ENCODE data around the gene MAP1LC3B. TPM values are rescaled to one million over a fixed set of nuclear protein-coding genes. Genes with fewer than 3 reads are reported as not detected.

The MAP1LC3B gene
- total and polyA plus RNA-seq, 2 of the 8 experiments (the other 6 are each of a cell fraction or from before 2014, with no cell fraction given) = 29.5 to 48.5 TPM

- Histone ChIP-seq H4K5ac (ENCODE audit: insufficient read length, low read depth, low read length) (no peak overlapping the region), H2BK15ac (ENCODE audit: low read length) (no peak overlapping the region), H4K91ac (replicated peaks; ENCODE audit: insufficient read length, low read length) (no peak overlapping the region), H3K9me3 (ENCODE audit: insufficient read depth in 2 of 2, low read depth in 1 of 2, low read length in 1 of 2) (no peaks in the 10 kb centered on the region), H2BK5ac (ENCODE audit: low read depth, low read length) (no peak overlapping the region), H4K8ac (ENCODE audit: extremely low read depth, insufficient read depth, low read length) (peak overlapping the region; percentile 80; the same call in 1 of the 2 replicates), H3K79me1 (ENCODE audit: low read depth, low read length) (peaks cover 7% of the 10 kb centered on the region), H2BK12ac (ENCODE audit: low read depth, low read length) (no peak overlapping the region), H3K9ac (replicated peaks in 1 of 4; ENCODE audit: extremely low read depth in 1 of 4, low read depth in 3 of 4, low read length in 3 of 4) (peak overlapping the region; percentile 21 to 89 (median 68)), H2BK120ac (replicated peaks; ENCODE audit: low read depth, low read length) (no peak overlapping the region), H3K23ac (ENCODE audit: insufficient read length) (no peak overlapping the region), H3K14ac (ENCODE audit: insufficient read length) (no peak overlapping the region), H3K4me3 (ENCODE audit: extremely low read depth in 1 of 4, insufficient read depth in 2 of 4, low read depth in 3 of 4, low read length in 4 of 4) (peak overlapping the region; percentile 64 to 84 (median 81)), H2AK5ac (ENCODE audit: low read depth, low read length) (no peak overlapping the region), H3K4me2 (ENCODE audit: insufficient read depth in 1 of 2, low read depth in 2 of 2, low read length in 2 of 2) (peak overlapping the region; percentile 81 to 97), H3K27me3 (replicated peaks in 1 of 4; ENCODE audit: control insufficient read depth in 3 of 4, extremely low read depth in 1 of 4, insufficient read depth in 3 of 4, low read length in 3 of 4) (no peaks in the 10 kb centered on the region), H2BK20ac (ENCODE audit: low read length) (no peak overlapping the region), H3K4ac (replicated peaks; ENCODE audit: insufficient read length, low read depth, low read length) (no peak overlapping the region), H3K18ac (ENCODE audit: extremely low read depth, low read length) (no peak overlapping the region), H3K36me3 (ENCODE audit: control insufficient read depth in 2 of 4, insufficient read depth in 4 of 4, low read length in 3 of 4) (no peaks in the 10 kb centered on the region), H3K27ac (ENCODE audit: low read depth, low read length) (peak overlapping the region; percentile 33; the same call in 1 of the 2 replicates), H3K4me1 (replicated peaks in 1 of 4; ENCODE audit: control insufficient read depth in 3 of 4, insufficient read depth in 4 of 4, low read length in 3 of 4) (peaks cover 1 to 6% (median 2%) of the 10 kb centered on the region in 4 experiments; a peak in 6 of 7 replicates), H2AFZ (ENCODE audit: low read length) (no peak overlapping the region), H3K79me2 (ENCODE audit: control insufficient read depth in 1 of 2, insufficient read depth in 2 of 2, low read length in 2 of 2) (peaks cover 0 to 40% of the 10 kb centered on the region in 2 experiments; a peak in 3 of 4 replicates), H3K23me2 (ENCODE audit: low read depth, low read length) (peaks cover 12% of the 10 kb centered on the region), H4K20me1 (replicated peaks in 1 of 2; ENCODE audit: control insufficient read depth in 1 of 2, insufficient read depth in 2 of 2, low read length in 2 of 2) (peaks cover 2 to 5% of the 10 kb centered on the region in 2 experiments), H3K56ac (replicated peaks; ENCODE audit: insufficient read length, low read depth, low read length) (peak overlapping the region; percentile 21)
- FAIRE-seq (no peak), DNase-seq (ENCODE audit: low read depth in 1 of 2, low spot score in 2 of 2) (peak in 1 of 2 experiments; percentile 80)
- WGBS, 2 experiments (ENCODE audit: extremely low coverage in 1 of 2, insufficient coverage in 1 of 2, insufficient read length in 1 of 2, insufficient replicate concordance in 2 of 2, low coverage in 1 of 2, low lambda C conversion rate in 2 of 2, missing lambda C conversion rate in 1 of 2) = 8% methylated on average over 37 of the region's 53 CpGs; no CpG with 5 or more reads in 1 of the 2 experiments
- ChIA-PET CTCF (ENCODE audit: partially characterized antibody) (interaction anchor here (1.3 to 1.8 kb wide), 2 partner anchors 66 to 267 kb away, joined by 4 to 6 read pairs; no protein-coding TSS in a partner anchor), POLR2A (ENCODE audit: partially characterized antibody) (interaction anchor here (0.6 to 4.4 kb wide), 6 partner anchors 9 to 104 kb away, joined by 3 to 31 read pairs (median 3); partner anchors contain the start of gene FBXO31)
- TF ChIP-seq CBX5 (IDR thresholded peaks at IDR 0.05; ENCODE audit: low read depth, low read length) (no peak), TAF1 (IDR thresholded peaks at IDR 0.05; ENCODE audit: low read depth, low read length) (peak; percentile 47; the same call in 1 of the 2 replicates), SIRT6 (IDR thresholded peaks at IDR 0.05; ENCODE audit: low read length) (no peak), HDAC2 (IDR thresholded peaks at IDR 0.05; ENCODE audit: borderline replicate concordance in 1 of 2, low read depth in 2 of 2, low read length in 2 of 2) (no peak), HDAC6 (IDR thresholded peaks at IDR 0.05; ENCODE audit: low read depth, low read length) (no peak), KDM5A (IDR thresholded peaks at IDR 0.05; ENCODE audit: low read length) (peak; percentile 24; the same call in 1 of the 2 replicates), KDM4A (IDR thresholded peaks at IDR 0.05; ENCODE audit: low read depth, low read length, severe bottlenecking) (peak; percentile 55)
- TF ChIP-seq, protein P1, sequence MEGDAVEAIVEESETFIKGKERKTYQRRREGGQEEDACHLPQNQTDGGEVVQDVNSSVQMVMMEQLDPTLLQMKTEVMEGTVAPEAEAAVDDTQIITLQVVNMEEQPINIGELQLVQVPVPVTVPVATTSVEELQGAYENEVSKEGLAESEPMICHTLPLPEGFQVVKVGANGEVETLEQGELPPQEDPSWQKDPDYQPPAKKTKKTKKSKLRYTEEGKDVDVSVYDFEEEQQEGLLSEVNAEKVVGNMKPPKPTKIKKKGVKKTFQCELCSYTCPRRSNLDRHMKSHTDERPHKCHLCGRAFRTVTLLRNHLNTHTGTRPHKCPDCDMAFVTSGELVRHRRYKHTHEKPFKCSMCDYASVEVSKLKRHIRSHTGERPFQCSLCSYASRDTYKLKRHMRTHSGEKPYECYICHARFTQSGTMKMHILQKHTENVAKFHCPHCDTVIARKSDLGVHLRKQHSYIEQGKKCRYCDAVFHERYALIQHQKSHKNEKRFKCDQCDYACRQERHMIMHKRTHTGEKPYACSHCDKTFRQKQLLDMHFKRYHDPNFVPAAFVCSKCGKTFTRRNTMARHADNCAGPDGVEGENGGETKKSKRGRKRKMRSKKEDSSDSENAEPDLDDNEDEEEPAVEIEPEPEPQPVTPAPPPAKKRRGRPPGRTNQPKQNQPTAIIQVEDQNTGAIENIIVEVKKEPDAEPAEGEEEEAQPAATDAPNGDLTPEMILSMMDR (IDR thresholded peaks at IDR 0.05; ENCODE audit: control extremely low read depth in 1 of 3, insufficient read depth in 1 of 3, low read depth in 1 of 3, low read length in 3 of 3) = peak in 2 of 3 experiments; percentile 30 to 33; a peak in 3 of 4 replicates
Measured at GRCh38 chr16:87392821-87393679, 914 bp downstream of the MAP1LC3B start.
